A549 (cell line): ENCODE results near the gene ITSN2.

Experiments used
- BHLHE40 ChIP-seq: IDR thresholded peaks from 2 replicates; pipeline ENCODE4 v1.6.1; 2012; ENCODE audit warnings: low read depth, low read length, inconsistent platforms
- CHD2 ChIP-seq: fragments of 150-350 bp; IDR thresholded peaks from 2 replicates; pipeline ENCODE4 v1.6.1; 2014; ENCODE audit warnings: low read length; ENCODE audit not compliant: partially characterized antibody
- CTCF ChIP-seq: fragments of >200 bp; sonication (Bioruptor Twin); formaldehyde crosslinking; IDR thresholded peaks from 3 replicates; pipeline ENCODE4 v1.5.1; 2016
- EP300 ChIP-seq, 2 experiments: fragments of >200 bp; sonication (Bioruptor Twin); formaldehyde crosslinking; IDR thresholded peaks; 2 replicates in 1 of 2; 3 replicates in 1 of 2; pipeline ENCODE4 v1.6.1; 2016 to 2017
- GATA3 ChIP-seq: IDR thresholded peaks from 2 replicates; pipeline ENCODE4 v1.6.1; 2012; ENCODE audit warnings: borderline replicate concordance
- HDAC2 ChIP-seq: fragments of 200-600 bp; sonication (generic); IDR thresholded peaks from 2 replicates; pipeline ENCODE4 v1.6.1; 2016
- MAFK ChIP-seq: fragments of 450-650 bp; IDR thresholded peaks from 2 replicates; pipeline ENCODE4 v1.6.1; 2014; ENCODE audit not compliant: partially characterized antibody
- PHF8 ChIP-seq: fragments of 200-600 bp; sonication (generic); IDR thresholded peaks from 2 replicates; pipeline ENCODE4 v1.6.1; 2016; ENCODE audit warnings: low read depth, mild to moderate bottlenecking, antibody characterized with exemption, moderate library complexity, borderline replicate concordance
- POLR2A ChIP-seq: IDR thresholded peaks from 2 replicates; pipeline ENCODE4 v1.6.1; 2012; ENCODE audit warnings: mild to moderate bottlenecking, low read length
- RAD21 ChIP-seq, 2 experiments: fragments of >200 bp in 1 of 2; sonication (Bioruptor Twin) in 1 of 2; formaldehyde crosslinking in 1 of 2; IDR thresholded peaks in 1 of 2; conservative IDR thresholded peaks in 1 of 2; 2 replicates in 1 of 2; 3 replicates in 1 of 2; pipeline ENCODE4 v1.6.1; 2012 to 2018; ENCODE audit warnings: inconsistent platforms in 1 of 2
- SMC3 ChIP-seq: fragments of >200 bp; sonication (Bioruptor Twin); formaldehyde crosslinking; IDR thresholded peaks from 3 replicates; pipeline ENCODE4 v1.6.1; 2018; ENCODE audit warnings: inconsistent platforms
- TF ChIP-seq, protein P1 (sequence below): IDR thresholded peaks from 2 replicates; pipeline ENCODE4 v1.6.1; 2012
- TF ChIP-seq, protein P2 (sequence below): fragments of 450-650 bp; IDR thresholded peaks from 2 replicates; pipeline ENCODE4 v1.6.1; 2014; ENCODE audit warnings: antibody characterized with exemption

DNA sequence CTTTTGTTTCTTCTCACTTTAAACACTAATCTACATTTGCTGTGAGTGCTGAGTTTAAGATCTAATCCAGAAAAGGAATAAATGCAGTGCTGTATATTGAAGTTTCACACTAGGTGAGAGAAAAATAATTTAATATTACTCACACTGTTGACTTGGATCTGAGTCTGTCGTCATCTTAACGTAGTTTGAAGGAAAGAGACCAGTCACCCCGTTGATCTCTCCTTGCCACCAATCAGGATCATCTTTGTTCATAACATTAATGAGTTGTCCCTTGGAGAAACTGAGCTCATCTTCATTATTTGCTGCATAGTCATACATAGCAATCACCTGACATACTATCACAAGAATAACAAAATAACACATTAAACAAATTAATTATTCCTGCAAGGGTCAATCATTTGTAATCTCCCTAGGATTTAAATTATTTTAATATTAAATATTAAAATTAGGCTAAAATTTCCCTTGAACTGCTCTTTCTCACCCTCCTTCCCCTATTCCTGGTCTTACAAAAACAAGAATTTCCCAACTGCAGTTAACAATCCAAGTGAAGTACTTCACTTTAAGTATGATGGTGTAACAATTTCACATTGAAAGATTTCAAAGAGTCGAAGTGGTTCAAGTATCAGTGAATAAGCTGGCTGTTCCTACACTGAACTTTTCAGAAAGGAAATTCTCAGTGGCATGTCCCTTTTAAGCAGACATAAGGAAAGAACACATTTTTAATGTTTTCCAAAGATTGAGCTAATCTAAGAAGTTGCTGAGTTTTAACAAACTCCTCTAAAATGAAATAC is 114.2 kb downstream of the ITSN2 start:
- TF ChIP-seq HDAC2: no peak
- no peak for TF ChIP-seq CHD2
- TF ChIP-seq, protein P1, sequence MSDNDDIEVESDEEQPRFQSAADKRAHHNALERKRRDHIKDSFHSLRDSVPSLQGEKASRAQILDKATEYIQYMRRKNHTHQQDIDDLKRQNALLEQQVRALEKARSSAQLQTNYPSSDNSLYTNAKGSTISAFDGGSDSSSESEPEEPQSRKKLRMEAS: no peak
- TF ChIP-seq CTCF: no peak
- TF ChIP-seq POLR2A: no peak
- no peak for TF ChIP-seq EP300 (IDR thresholded peaks at IDR 0.05)
- TF ChIP-seq, protein P2, sequence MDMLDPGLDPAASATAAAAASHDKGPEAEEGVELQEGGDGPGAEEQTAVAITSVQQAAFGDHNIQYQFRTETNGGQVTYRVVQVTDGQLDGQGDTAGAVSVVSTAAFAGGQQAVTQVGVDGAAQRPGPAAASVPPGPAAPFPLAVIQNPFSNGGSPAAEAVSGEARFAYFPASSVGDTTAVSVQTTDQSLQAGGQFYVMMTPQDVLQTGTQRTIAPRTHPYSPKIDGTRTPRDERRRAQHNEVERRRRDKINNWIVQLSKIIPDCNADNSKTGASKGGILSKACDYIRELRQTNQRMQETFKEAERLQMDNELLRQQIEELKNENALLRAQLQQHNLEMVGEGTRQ: no peak
- no peak for TF ChIP-seq BHLHE40
- no peak for TF ChIP-seq RAD21 (conservative IDR thresholded peaks at IDR 0.05 in 1 of 2, IDR thresholded peaks at IDR 0.05 in 1 of 2)
- TF ChIP-seq MAFK: no peak
- TF ChIP-seq PHF8: no peak
- TF ChIP-seq GATA3: no peak
- no peak for TF ChIP-seq SMC3
